GM12878 (cell line): ENCODE results near the gene F11. TPM values are rescaled to one million over a fixed set of nuclear protein-coding genes. Genes with fewer than 3 reads are reported as not detected.

Experiments used
- ATAC-seq: fragments of 200-7000 bp; cut with Tn5 transposase; 3 replicates; pipeline ENCODE4 v1.9.1; 2020; ENCODE audit warnings: mild to moderate bottlenecking, moderate library complexity
- BruUV-seq: library from RNA; stranded (reverse); fragments of 400-500 nt; replicated peaks from 2 replicates; lab custom pipeline; 2021; lab: Mats Ljungman, UMichigan
- CTCF ChIA-PET: fragments of 300-600 bp; sonication (Branson Sonifier 250); formaldehyde crosslinking; extraction: SDS; loops from one replicate; lab custom pipeline; 2021; ENCODE audit warnings: inconsistent platforms; lab: Yijun Ruan, JAX
- POLR2A ChIA-PET: fragments of 350-600 bp; formaldehyde crosslinking; extraction: SDS; loops from one replicate; lab custom pipeline; 2021; ENCODE audit warnings: inconsistent platforms; lab: Charles Lee
- RAD21 ChIA-PET: fragments of 300-600 bp; sonication (Branson Sonifier 250); formaldehyde crosslinking; loops from one replicate; lab custom pipeline; 2023; ENCODE audit warnings: antibody characterized with exemption; ENCODE audit not compliant: unreplicated experiment; lab: Charles Lee
- SMC1A ChIA-PET: fragments of 300-600 bp; sonication (Branson Sonifier 250); formaldehyde crosslinking; loops from one replicate; lab custom pipeline; 2023; ENCODE audit not compliant: unreplicated experiment, uncharacterized antibody; lab: Charles Lee
- DNase-seq: peaks from one replicate; pipeline ENCODE4 v3.0.0-alpha.2; 2011; ENCODE audit warnings: low read depth, low spot score
- FAIRE-seq: peaks from 3 replicates; lab custom pipeline; 2011; peaks lifted over from hg19 to GRCh38; lab: Jason Lieb, UNC
- H2AFZ ChIP-seq: 2 replicates; pipeline ENCODE4 v1.6.0; 2011; ENCODE audit warnings: low read depth, low read length, control low read depth; ENCODE audit not compliant: control insufficient read depth
- H3K27ac ChIP-seq: 2 replicates; pipeline ENCODE4 v1.5.1; 2011; ENCODE audit warnings: control low read depth; ENCODE audit not compliant: control insufficient read depth, insufficient read depth
- H3K27me3 ChIP-seq, 2 experiments: replicated peaks in 1 of 2; 2 replicates each; pipeline versions ENCODE4 v1.6.0 to v1.6.1; 2011; ENCODE audit warnings: low read length in 1 of 2; ENCODE audit not compliant: control insufficient read depth in 2 of 2, insufficient read depth in 2 of 2
- H3K36me3 ChIP-seq, 2 experiments: 2 replicates each; pipeline ENCODE4 v1.5.1; 2011; ENCODE audit warnings: low read length in 1 of 2; ENCODE audit not compliant: control insufficient read depth in 2 of 2, insufficient read depth in 2 of 2
- H3K4me1 ChIP-seq: 2 replicates; pipeline ENCODE4 v1.6.1; 2011; ENCODE audit warnings: mild to moderate bottlenecking, low read length, moderate library complexity, mixed read lengths; ENCODE audit not compliant: control insufficient read depth, insufficient read depth
- H3K4me2 ChIP-seq: 2 replicates; pipeline ENCODE4 v1.6.0; 2011; ENCODE audit warnings: control low read depth; ENCODE audit not compliant: control insufficient read depth, insufficient read depth
- H3K4me3 ChIP-seq: fragments of 200-600 bp; sonication (generic); 2 replicates; pipeline ENCODE4 v1.5.1; 2016
- H3K79me2 ChIP-seq: 2 replicates; pipeline ENCODE4 v1.6.0; 2011; ENCODE audit warnings: low read length; ENCODE audit not compliant: control insufficient read depth, insufficient read depth
- H3K9ac ChIP-seq: 2 replicates; pipeline ENCODE4 v1.8.0; 2011; ENCODE audit warnings: low read length, control low read depth, mixed read lengths; ENCODE audit not compliant: control insufficient read depth, insufficient read depth
- H3K9me3 ChIP-seq: replicated peaks from 3 replicates; pipeline ENCODE4 v1.5.1; 2011; ENCODE audit warnings: mild to moderate bottlenecking, low read length; ENCODE audit not compliant: control insufficient read depth, insufficient read depth
- H4K20me1 ChIP-seq: 2 replicates; pipeline ENCODE4 v1.6.0; 2011; ENCODE audit not compliant: control insufficient read depth, insufficient read depth
- CHD4 ChIP-seq: fragments of 200-600 bp; sonication (generic); IDR thresholded peaks from 2 replicates; pipeline ENCODE4 v1.6.1; 2016; ENCODE audit warnings: mild to moderate bottlenecking
- E2F4 ChIP-seq: IDR thresholded peaks from 2 replicates; pipeline ENCODE4 v1.6.1; 2012; ENCODE audit warnings: low read depth, low read length, improper control_type of control experiment
- E2F8 ChIP-seq: fragments of 450-650 bp; IDR thresholded peaks from 2 replicates; pipeline ENCODE4 v1.6.1; 2018; ENCODE audit warnings: mild to moderate bottlenecking, low read depth, moderate library complexity; ENCODE audit not compliant: partially characterized antibody
- GATAD2B ChIP-seq: fragments of 450-650 bp; conservative IDR thresholded peaks from 2 replicates; pipeline ENCODE4 v1.6.1; 2017; ENCODE audit warnings: low read depth, mild to moderate bottlenecking, moderate library complexity
- KAT2A ChIP-seq: conservative IDR thresholded peaks from 2 replicates; pipeline ENCODE4 v1.6.1; 2011; ENCODE audit warnings: low read depth, low read length; ENCODE audit not compliant: control insufficient read depth
- MYB ChIP-seq: fragments of 150-350 bp; IDR thresholded peaks from 2 replicates; pipeline ENCODE4 v1.6.1; 2014; ENCODE audit warnings: mild to moderate bottlenecking, low read depth, low read length, borderline replicate concordance
- NFYA ChIP-seq: IDR thresholded peaks from 2 replicates; pipeline ENCODE4 v1.6.1; 2011; ENCODE audit warnings: low read depth, mild to moderate bottlenecking, low read length, improper control_type of control experiment, borderline replicate concordance
- PAX8 ChIP-seq: fragments of 450-650 bp; IDR thresholded peaks from 2 replicates; pipeline ENCODE4 v1.6.1; 2017; ENCODE audit warnings: mild to moderate bottlenecking, moderate library complexity
- SUPT20H ChIP-seq: IDR thresholded peaks from 2 replicates; pipeline ENCODE4 v1.6.1; 2011; ENCODE audit warnings: low read depth, mild to moderate bottlenecking, low read length, moderate library complexity, borderline replicate concordance; ENCODE audit not compliant: control insufficient read depth
- TAF1 ChIP-seq: IDR thresholded peaks from 2 replicates; pipeline ENCODE4 v1.6.1; 2011; ENCODE audit warnings: mild to moderate bottlenecking, low read depth, low read length, borderline replicate concordance
- TCF12 ChIP-seq: IDR thresholded peaks from 2 replicates; pipeline ENCODE4 v1.6.1; 2011; ENCODE audit warnings: low read depth, mild to moderate bottlenecking, low read length
- ZNF217 ChIP-seq: fragments of 450-650 bp; IDR thresholded peaks from 2 replicates; pipeline ENCODE4 v1.6.1; 2017; ENCODE audit warnings: antibody characterized with exemption, mild to moderate bottlenecking
- ZNF622 ChIP-seq: fragments of 450-650 bp; IDR thresholded peaks from 2 replicates; pipeline ENCODE4 v1.6.1; 2017; ENCODE audit warnings: mild to moderate bottlenecking, inconsistent platforms
- WGBS: methylation state at CpG from one replicate; pipeline ENCODE4 v1.1.6; 2016; ENCODE audit warnings: low lambda C conversion rate; ENCODE audit not compliant: insufficient replicate concordance, insufficient coverage; ENCODE audit errors: missing lambda C conversion rate; 5-methylcytosine and 5-hydroxymethylcytosine counted together
- in situ Hi-C: fragments of 300-500 bp; cut with MboI; formaldehyde crosslinking; loops from 9 replicates; pipeline ENCODE4 v1.14.3; 2018; ENCODE audit warnings: mixed read lengths
- intact Hi-C: fragments of 100-400 bp; cut with micrococcal nuclease; formaldehyde crosslinking; loops from one replicate; pipeline ENCODE4 v1.14.2; 2022; ENCODE audit not compliant: unreplicated experiment
- polyA plus RNA-seq, 11 experiments: library from polyadenylated mRNA; depleted of rRNA in 4 of 11; unstranded in 6 of 11; stranded (reverse) in 5 of 11; fragments of >200 nt; fragmentation: Nextera tagmentation in 4 of 11; fragmentation: Illumina TruSeq in 1 of 11; extraction: Ambion mirVana in 4 of 11; extraction: Trizol in 1 of 11; gene quantifications; 1 replicate in 1 of 11; 2 replicates in 10 of 11; pipeline versions ENCODE4 v1.2.1 to v1.2.3, GENCODE V29; 2011 to 2016; ENCODE audit warnings: inconsistent platforms in 2 of 11, missing spikeins in 2 of 11, low read depth in 1 of 11
- total RNA-seq, 4 experiments: library from RNA; depleted of rRNA in 3 of 4; stranded (reverse); fragments of >200 nt in 3 of 4; fragmentation: Illumina TruSeq in 1 of 4; extraction: Trizol in 1 of 4; gene quantifications; 2 replicates each; pipeline versions ENCODE4 v1.2.1 to v1.2.3, GENCODE V29; 2013 to 2021
- TF ChIP-seq, protein P1 (sequence below): IDR thresholded peaks from 2 replicates; pipeline ENCODE4 v1.6.1; 2012; ENCODE audit warnings: mild to moderate bottlenecking, low read depth, low read length

The F11 gene
- total and polyA plus RNA-seq, 10 of the 15 experiments (the other 5 are each of a cell fraction or from before 2014, with no cell fraction given), result not detected

DNA sequence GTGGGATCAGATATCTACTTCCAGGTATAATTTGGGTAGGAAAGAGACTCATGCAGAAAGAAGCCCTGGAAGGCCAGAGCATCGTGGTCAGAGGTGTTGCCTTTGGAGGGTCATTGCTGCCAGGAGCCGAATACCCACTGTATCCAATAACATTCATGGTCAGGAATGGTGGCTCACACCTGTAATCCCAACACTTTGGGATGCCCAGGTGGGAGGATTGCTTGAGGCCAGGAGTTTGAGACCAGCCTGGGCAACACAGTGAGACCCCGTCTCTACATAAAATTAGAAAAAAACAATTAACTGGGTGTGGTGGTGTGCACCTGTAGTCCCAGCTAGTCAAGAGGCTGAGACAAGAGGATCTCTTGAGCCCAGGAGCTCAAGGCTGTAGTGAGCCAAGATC lies 10.9 kb upstream of the F11 start (continued):
- TF ChIP-seq, protein P1, sequence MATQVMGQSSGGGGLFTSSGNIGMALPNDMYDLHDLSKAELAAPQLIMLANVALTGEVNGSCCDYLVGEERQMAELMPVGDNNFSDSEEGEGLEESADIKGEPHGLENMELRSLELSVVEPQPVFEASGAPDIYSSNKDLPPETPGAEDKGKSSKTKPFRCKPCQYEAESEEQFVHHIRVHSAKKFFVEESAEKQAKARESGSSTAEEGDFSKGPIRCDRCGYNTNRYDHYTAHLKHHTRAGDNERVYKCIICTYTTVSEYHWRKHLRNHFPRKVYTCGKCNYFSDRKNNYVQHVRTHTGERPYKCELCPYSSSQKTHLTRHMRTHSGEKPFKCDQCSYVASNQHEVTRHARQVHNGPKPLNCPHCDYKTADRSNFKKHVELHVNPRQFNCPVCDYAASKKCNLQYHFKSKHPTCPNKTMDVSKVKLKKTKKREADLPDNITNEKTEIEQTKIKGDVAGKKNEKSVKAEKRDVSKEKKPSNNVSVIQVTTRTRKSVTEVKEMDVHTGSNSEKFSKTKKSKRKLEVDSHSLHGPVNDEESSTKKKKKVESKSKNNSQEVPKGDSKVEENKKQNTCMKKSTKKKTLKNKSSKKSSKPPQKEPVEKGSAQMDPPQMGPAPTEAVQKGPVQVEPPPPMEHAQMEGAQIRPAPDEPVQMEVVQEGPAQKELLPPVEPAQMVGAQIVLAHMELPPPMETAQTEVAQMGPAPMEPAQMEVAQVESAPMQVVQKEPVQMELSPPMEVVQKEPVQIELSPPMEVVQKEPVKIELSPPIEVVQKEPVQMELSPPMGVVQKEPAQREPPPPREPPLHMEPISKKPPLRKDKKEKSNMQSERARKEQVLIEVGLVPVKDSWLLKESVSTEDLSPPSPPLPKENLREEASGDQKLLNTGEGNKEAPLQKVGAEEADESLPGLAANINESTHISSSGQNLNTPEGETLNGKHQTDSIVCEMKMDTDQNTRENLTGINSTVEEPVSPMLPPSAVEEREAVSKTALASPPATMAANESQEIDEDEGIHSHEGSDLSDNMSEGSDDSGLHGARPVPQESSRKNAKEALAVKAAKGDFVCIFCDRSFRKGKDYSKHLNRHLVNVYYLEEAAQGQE, result no peak
- no peak for TF ChIP-seq ZNF622
- TF ChIP-seq, all 136 proteins: peak for 0

GRCh38 chr4:186258216-186258811 lies 7.7 kb upstream of the F11 start:
- SMC1A ChIA-PET, result no interaction called here
- no peaks in the 10 kb centered on the region for H4K20me1 ChIP-seq
- H3K4me1 ChIP-seq, result no peaks in the 10 kb centered on the region
- RAD21 ChIA-PET, result no interaction called here
- no peaks in the 10 kb centered on the region for H3K9me3 ChIP-seq
- no TSS peak for BruUV-seq
- 57% methylated on average over 12 of the region's 12 CpGs for WGBS
- POLR2A ChIA-PET, result no interaction called here
- CTCF ChIA-PET, result no interaction called here
- FAIRE-seq (no peak), ATAC-seq (no peak), DNase-seq (no peak)
- no peaks in the 10 kb centered on the region for H3K79me2 ChIP-seq
- no peak overlapping the region for H3K4me2 ChIP-seq
- in situ Hi-C loops, result no loop called here
- no peaks in the 10 kb centered on the region; a peak in 1 of 4 replicates for H3K27me3 ChIP-seq
- no peak overlapping the region for H3K9ac ChIP-seq
- no peaks in the 10 kb centered on the region for H3K36me3 ChIP-seq
- no peak overlapping the region for H3K4me3 ChIP-seq
- intact Hi-C loops, result no loop called here
- H2AFZ ChIP-seq, result no peak overlapping the region
- H3K27ac ChIP-seq, result no peak overlapping the region
- TF ChIP-seq ZNF217, result no peak
- no peak for TF ChIP-seq TCF12
- no peak for TF ChIP-seq MYB
- TF ChIP-seq KAT2A, result no peak
- no peak for TF ChIP-seq NFYA
- no peak for TF ChIP-seq PAX8
- TF ChIP-seq E2F4, result no peak
- no peak for TF ChIP-seq SUPT20H
- TF ChIP-seq GATAD2B, result no peak
- TF ChIP-seq CHD4, result no peak
- TF ChIP-seq E2F8, result no peak
- no peak for TF ChIP-seq TAF1
